Loucy (cell line): ENCODE data around the gene ADAMTS2.

Experiments used
- EZH2phosphoT487 ChIP-seq: fragments of 200-600 bp; IDR thresholded peaks from 2 replicates; pipeline ENCODE4 v1.6.1; 2018; ENCODE audit warnings: antibody characterized with exemption, mild to moderate bottlenecking, moderate library complexity, borderline replicate concordance
- TF ChIP-seq, protein P1 (sequence below): fragments of 200-600 bp; sonication (generic); conservative IDR thresholded peaks from 2 replicates; pipeline ENCODE4 v1.5.1; 2014; ENCODE audit warnings: mild to moderate bottlenecking, antibody characterized with exemption, low read length

DNA sequence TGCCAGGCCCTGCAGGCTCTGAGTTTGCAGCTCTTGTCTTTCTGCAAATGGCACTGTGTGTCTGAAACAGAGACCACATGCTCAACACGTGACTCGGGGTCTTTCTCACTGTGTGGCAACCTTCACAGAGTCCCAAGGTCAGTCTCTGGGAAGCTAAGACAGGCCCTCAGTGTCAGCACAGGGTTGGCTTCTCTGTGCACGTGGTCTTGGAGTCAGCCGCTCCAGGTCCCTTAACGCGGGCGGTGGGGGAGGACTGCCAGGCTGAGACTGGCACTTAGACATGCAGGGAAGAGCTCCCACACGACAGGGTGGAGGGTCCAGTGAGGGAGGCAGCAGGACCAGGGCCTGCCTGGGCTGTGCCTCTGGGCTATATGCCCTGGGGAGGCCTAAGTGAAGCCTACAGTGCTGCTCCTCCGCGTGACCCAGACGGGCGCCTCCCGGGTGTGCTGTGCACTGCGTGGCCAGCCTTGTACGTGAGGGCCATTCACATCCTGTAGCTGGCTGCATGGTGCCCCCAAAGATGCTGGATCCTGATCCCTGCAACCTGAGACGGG lies 76.8 kb downstream of the ADAMTS2 start:
- TF ChIP-seq, protein P1, sequence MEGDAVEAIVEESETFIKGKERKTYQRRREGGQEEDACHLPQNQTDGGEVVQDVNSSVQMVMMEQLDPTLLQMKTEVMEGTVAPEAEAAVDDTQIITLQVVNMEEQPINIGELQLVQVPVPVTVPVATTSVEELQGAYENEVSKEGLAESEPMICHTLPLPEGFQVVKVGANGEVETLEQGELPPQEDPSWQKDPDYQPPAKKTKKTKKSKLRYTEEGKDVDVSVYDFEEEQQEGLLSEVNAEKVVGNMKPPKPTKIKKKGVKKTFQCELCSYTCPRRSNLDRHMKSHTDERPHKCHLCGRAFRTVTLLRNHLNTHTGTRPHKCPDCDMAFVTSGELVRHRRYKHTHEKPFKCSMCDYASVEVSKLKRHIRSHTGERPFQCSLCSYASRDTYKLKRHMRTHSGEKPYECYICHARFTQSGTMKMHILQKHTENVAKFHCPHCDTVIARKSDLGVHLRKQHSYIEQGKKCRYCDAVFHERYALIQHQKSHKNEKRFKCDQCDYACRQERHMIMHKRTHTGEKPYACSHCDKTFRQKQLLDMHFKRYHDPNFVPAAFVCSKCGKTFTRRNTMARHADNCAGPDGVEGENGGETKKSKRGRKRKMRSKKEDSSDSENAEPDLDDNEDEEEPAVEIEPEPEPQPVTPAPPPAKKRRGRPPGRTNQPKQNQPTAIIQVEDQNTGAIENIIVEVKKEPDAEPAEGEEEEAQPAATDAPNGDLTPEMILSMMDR: no peak
- no peak for TF ChIP-seq EZH2phosphoT487
